Islet precursor cell (in vitro differentiated cells): ENCODE measurements around the gene ALK.

Experiments
- DNase-seq: peaks from one replicate; pipeline ENCODE4 v3.0.0-alpha.2; 2018

ALK gene

GRCh38 chr2:29482348-29482747 is 439.0 kb downstream of the ALK start:
- DNase-seq = no peak

GRCh38 chr2:29481313-29481712 is 440.1 kb downstream of the ALK start:
- DNase-seq = no peak

DNA sequence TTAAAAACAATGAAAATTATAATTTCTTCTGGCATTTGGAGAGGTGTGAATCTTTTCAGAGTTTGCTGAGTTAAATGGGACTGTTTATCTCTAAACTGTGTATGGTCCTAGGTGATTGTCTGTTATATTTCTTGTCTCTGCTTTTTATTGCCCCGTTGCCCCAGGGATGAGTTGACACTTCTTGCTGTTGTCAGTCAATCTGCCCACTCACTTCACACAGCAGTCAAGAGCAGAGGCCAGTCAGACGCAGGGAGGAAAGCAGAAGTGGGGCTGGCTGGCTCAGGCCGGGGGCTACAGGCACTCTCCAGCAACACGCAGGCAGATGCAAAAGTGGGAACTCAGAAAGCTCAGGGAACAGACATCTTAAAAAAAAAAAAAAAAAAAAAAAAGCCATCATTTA is 441.0 kb downstream of the ALK start:
- DNase-seq = peak; percentile 82

DNA sequence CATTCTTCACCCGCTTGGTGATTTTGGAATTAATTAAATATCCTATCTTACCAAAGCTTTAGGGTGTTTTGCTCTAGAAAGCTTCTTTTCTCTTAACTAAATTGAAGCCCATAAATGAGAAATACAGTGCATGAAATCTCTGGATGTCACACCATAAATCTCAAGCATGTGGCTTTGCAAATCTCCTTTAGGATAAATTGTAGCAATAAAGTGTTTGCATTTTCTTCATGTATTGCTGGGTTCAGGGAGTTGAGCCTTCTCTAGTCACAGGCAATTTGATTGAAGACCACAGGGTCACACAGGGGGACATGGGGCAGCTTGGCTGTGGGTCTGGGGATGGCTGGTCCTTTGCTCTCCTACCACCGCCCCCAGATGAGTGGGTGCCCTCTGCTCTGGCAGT is 442.0 kb downstream of the ALK start:
- no peak for DNase-seq

DNA sequence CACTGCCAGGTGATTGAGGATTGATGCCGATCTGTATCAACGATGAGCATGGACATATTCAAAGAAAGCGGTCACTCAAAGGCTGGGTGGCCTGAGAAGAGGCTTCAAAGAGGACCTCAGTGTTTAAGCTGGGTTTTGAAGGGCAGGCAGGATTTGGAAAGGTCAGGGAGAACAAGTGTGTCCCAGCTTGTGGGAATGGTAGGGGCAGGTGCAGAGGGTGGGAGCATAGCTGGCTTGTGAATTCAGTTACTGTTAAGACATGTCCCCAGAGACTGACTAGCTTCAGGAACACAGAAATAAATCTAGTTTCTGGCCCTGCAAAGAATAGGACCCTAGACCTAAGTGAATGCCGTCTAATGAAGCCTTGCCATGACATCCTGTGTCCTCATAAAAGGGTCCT is 442.7 kb downstream of the ALK start:
- DNase-seq = no peak

- DNase-seq = no peak
These were observed 444.2 kb downstream of the ALK start for GRCh38 chr2:29477186-29477585.

GRCh38 chr2:29475499-29475898 is 445.9 kb downstream of the ALK start:
- DNase-seq = no peak

DNA sequence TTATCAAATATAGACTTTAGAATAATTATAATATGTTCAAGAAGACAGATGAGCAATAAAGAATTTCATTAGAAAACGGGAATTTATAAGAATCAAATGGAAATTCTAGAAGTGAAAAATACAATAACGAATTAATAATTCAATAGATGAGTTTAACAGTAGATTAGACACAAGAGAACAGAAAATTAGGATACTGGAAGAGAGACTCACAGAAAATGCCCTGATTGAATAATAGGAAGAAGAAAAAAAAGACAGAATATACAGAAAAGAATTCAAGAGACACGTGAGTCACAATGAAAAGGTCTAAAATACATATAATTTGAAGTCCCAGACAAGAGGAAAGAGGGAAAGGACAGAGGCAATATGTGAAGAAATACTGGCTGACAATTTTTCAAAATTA is 451.4 kb downstream of the ALK start:
- DNase-seq = no peak

GRCh38 chr2:29469516-29469915 is 451.9 kb downstream of the ALK start:
- no peak for DNase-seq

- no peak for DNase-seq
These were observed 458.0 kb downstream of the ALK start for GRCh38 chr2:29463181-29463900.

DNA sequence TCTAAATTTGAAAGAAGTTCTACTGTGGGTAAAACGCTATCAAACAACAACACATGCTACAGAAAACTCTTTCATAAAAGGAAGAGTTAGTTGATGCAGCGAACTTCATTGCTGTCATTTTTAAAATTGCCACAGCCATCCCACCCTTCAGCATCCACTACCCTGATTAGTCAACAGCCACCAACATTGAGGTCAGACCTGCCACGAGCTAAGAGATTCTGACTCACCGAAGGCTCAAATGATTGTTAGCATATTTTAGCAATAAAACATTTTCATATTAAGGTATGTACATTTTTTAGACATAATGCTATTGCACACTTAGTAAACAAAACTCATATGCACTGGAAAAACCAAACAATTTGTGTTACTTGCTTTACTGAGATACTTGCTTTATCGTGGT is 459.1 kb downstream of the ALK start:
- no peak for DNase-seq

DNA sequence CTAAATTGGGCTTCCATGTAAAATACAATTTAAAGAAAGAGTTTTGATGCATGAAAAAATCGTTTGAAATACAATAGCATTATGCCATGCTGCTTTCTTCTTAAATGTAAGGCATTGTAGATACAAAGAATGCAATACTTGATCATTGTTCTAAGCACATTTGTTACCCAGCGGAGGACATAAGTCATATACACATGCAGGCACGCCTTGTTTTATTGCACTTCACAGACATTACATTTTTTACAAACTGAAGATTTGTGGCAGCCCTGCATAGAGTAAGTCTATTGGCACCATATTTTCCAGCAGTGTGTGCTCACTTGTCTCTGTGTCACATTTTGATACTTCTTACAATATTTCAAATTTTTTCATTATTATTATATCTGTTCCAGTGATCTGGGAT is 461.2 kb downstream of the ALK start:
- DNase-seq = no peak

DNA sequence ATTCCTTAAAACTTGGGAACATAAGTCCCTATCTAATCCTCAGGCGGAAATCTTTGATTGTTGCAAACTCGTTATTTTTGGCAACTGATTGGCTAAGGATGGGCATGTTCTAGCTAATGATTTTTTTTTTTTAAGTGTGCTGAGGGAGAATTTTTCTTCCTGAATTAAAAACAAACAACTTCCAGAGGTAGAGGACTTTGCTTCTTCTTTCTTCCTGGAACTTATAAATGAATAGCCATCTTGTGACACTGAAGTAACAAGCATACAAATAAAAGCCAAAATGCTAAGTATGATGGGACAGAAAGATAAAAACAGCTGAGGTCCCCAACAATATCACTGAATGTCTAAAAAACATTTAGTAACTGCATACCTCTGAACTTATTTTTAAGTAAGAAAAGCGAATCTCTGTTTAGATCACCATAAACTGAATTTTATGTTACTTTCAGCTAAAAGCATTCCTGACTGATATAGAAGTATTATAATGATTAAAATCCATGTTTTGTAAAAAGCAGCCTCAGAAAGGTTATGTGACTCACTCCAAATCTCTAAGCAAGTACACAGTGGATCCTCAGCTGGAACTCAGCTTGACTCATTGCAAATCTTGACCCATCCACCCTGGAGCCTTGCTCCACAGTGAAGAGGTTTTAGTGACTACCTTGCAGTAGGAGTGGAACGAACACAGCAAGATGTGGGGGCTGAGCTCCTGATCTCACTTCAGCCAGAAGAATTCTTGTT is 461.8 kb downstream of the ALK start:
- DNase-seq = no peak

DNA sequence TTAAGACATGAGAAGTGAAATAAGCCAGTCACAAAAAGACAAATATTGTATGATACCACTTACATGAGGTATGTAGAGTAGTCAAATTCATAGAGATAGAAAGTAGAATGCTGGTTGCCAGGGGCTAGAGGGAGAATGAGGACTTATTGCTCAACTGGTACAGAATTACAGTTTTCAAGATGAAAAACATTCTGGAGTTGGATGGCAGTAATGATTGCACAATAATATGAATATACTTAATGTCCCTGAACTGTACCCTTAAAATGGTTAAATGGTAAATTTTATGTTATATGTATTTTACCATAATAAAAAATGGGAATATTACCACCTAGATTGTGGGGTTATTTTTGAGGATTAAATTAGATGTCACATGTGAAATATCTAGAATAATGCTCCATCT is 465.0 kb downstream of the ALK start:
- DNase-seq = no peak

DNA sequence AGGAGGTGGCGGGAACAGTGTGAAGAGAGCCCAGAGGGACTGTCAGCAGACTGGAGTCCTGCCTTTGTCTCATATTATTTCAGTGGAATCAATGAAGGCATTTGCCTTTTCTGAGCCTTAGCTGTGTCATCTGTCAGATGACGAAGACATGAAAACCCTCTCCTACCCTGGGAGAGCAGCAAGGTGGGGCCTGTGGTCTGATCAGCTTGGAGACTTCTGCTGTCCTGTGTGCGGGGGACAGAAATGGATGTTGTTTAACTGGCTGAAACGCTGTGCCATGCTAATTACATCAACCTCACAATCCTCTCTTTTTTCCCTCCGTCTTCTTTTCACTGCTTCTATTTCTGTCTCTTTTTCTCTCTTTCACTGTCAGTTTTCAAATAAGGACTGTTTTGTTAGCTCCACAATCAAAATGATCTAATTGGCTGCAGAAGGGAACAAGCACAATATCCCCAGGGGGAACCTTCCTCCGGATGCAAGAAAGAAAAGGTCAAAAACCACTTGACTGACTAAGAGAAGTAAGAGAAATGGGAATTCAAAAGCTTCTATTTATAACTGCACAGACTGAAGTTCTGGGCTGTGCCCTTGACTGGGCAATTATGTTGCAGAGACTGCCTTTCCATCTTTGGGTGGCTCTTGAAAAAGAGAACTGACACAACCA is 466.1 kb downstream of the ALK start:
- no peak for DNase-seq

DNA sequence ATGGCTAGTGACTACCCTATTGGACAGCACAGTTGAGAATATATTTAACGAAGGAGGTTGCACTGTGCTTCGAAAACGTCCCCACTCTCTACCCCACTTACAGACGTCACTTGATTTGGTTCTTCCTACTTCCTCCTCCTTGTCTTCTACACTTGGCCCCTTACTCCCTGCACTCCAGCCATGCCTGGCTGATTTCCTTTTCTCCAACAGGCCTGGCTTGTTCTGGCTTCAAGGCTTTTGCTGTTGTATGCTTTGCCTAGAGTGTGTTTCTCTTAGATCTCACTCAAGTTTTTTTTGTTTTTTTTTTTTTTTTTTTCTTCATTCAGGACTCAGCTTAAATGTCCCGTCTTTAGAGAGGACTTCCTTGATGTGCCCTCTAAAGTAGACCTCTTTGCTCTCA is 469.4 kb downstream of the ALK start:
- DNase-seq = no peak

DNA sequence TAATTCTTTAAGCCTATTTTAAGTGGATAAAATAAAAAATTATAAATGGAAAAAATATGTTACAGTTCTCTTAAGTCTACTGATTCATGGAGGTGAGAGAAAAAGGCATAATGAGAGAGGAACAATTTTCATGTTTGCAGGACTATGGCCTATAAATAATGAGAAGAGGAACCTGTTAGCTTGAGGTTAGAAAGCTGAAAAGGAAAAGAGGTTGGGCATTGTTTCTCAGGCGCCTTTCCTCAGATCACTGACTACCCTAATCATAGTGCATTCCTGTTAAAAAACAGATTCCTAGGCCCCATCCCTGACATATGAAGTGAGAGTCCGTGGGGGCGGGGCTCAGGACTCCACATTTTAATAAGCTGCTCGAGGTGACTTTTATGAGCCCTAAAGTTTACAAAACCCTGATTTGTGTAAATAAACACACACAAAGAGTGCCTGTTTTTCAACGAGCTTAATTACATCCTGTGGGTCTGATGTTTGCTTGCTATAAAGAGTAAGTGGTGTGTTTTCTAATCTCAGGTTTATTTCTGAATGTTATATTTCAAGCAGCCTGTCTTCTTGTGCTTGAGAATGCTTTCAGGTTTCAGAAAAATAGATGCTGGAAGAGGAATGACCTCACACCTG is 470.7 kb downstream of the ALK start:
- no peak for DNase-seq

DNA sequence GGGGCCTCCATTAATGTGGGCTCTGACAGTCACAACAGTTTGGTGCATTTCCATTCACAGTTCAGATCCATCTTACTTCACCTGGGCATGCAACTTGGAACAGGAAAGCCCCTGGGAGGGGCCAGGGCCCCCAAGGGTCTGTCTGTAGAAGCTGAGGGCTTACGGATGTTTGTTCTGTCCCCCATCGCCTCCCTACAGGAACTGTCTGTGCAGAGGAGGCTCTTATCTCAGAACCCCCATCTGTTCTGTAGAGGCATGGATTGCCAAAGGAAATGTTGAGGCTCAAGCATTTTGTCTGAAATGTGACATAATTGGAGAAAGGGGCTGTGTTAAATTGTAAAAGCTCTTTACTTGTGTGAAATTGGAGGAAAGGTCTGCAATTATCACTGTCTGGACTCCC is 471.9 kb downstream of the ALK start:
- DNase-seq = no peak

DNA sequence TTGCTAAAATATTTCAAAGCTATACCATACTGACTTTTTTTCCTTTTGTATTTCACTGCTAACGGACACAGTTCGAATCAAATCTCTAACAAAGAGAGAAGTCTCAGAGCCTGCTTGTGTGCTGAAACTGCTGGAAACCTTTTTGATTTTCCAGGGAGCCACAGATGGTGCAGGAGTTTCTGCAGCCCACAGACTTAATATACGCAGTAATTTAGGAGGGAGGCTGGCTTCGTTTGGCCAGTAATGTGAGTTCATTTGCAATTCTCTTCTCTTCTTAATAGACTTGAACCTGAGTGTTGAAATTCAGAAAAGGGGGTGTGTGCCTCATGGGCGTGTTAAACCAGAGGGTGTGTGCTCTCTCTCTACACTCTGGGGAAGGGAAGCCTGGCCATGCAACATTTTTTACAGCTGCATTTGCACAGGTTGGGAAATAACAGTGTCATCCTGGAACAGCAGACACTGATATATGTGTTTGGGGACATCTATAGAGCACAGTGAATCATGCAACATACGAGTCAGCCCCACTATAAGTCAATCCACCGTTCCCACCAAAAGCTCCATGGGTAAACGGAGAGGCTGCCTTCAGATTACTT is 473.2 kb downstream of the ALK start:
- DNase-seq = no peak

GRCh38 chr2:29447513-29447912 is 473.9 kb downstream of the ALK start:
- DNase-seq = no peak

- DNase-seq = no peak
These were observed 474.5 kb downstream of the ALK start for GRCh38 chr2:29446847-29447246.

DNA sequence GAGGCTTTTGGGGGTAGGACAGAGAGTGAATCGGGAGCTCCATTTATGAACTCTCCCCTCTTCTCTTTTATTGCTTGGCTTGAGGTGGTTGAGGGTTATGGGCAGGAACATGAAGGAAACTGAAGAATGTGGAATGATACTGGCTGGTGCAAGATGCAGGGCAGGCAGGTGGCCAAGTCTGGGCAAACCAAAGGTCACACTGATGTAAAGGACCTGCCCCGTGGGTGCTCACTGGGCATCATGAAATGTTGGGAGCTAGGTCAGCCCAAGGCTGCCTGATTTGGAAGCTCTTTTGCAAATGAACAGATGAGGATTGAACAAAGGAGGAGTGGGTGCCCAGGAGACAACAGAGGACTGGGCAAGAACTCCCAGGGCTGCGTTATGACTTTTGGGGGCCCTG is 477.2 kb downstream of the ALK start:
- no peak for DNase-seq

DNA sequence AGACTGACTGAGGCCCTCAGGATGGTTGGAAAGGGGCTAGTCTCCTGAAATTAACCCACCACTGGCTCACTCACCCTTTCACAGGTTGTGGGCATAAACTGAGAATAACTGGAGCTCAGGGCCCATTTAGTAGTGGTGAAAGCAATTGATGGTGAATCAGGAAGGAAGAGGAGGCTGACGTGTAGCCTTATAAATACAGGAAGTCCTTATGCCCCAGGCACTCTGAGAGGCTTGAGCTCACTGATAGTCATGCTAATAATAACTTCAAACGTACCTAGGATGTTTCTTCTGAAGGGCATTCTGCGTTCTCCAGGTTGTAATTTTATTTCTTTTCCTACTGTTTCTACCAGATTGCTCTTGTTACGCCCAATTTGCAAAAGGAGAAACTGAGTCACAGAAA is 477.8 kb downstream of the ALK start:
- DNase-seq = no peak
